ENCODE results near the gene NDUFS2. TPM values are rescaled to one million over a fixed set of nuclear protein-coding genes. Genes with fewer than 3 reads are reported as not detected.

The NDUFS2 gene
- total RNA-seq, 2 experiments from 2014 or later: 49.9 to 55.7 TPM

- no peaks in the 10 kb centered on the region for H3K9me3 ChIP-seq (ENCODE audit: control insufficient read depth in 1 of 2, insufficient read depth in 1 of 2, low read length in 2 of 2)
- H3K4me3 ChIP-seq (ENCODE audit: low read length): no peak overlapping the region
- Mint-ChIP-seq H3K36me3 (ENCODE audit: low read depth) (no peaks in the 10 kb centered on the region), H3K4me1 (ENCODE audit: low read depth) (no peaks in the 10 kb centered on the region), H3K4me3 (no peak overlapping the region), H3K9me3 (no peaks in the 10 kb centered on the region), H3K27ac (no peak overlapping the region), H3K27me3 (peaks cover 10% of the 10 kb centered on the region)
- intact Hi-C loops (cut with DNase I, micrococcal nuclease): no loop called here
- H3K4me1 ChIP-seq (ENCODE audit: insufficient read depth, low read length): no peaks in the 10 kb centered on the region
- no peaks in the 10 kb centered on the region for H3K27me3 ChIP-seq (ENCODE audit: control insufficient read depth in 1 of 2, insufficient read depth in 2 of 2, low read length in 2 of 2)
- ChIA-PET CTCF (no interaction called here), POLR2A (interaction anchor here (0.6 kb wide), 1 partner anchor 90 kb away, joined by 3 read pairs; no protein-coding TSS in a partner anchor)
- no peak overlapping the region for H3K27ac ChIP-seq (ENCODE audit: low read depth in 1 of 2, low read length in 2 of 2)
- DNase-seq (no peak), ATAC-seq (ENCODE audit: poor library complexity) (no peak)
- no peak for TF ChIP-seq CTCF (IDR thresholded peaks at IDR 0.05)
- H3K36me3 ChIP-seq (ENCODE audit: insufficient read depth, low read length): no peaks in the 10 kb centered on the region
Measured at GRCh38 chr1:161235957-161236775, 34.0 kb downstream of the NDUFS2 start.

DNA sequence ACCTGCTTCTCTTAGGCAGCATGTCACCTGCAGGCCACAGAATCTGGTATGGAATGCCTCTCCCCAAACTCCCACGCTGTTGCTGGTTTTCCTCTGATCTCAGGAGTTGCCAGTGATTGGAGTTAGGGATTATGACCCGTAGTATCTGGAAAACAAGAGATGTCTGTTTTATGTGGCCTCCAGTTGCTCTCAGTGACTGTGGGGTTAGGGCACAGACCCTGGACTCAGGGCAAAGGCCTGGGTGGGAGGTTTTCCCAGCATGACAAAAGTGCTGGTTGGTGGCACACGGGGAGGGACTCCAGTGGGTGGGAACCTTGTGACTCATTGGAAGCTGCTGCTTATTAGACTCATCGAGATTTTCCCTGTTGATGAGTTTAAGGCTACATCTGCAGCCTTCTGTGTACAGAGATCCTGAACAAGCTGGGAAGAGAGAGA lies 35.9 kb downstream of the NDUFS2 start, which contains the start of gene NR1I3:
TSS of gene NR1I3 (minus strand) at position 165 of the 435 bp plus-strand sequence. CDS start 1,638 bp downstream, outside the sequence.
- intact Hi-C loops (cut with DNase I, micrococcal nuclease): no loop called here
- Mint-ChIP-seq H3K9me3 (no peaks in the 10 kb centered on the region), H3K27ac (no peak within 1 kb of the TSS), H3K27me3 (peaks cover 10% of the 10 kb centered on the region), H3K4me3 (no peak within 1 kb of the TSS), H3K4me1 (ENCODE audit: low read depth) (no peaks in the 10 kb centered on the region), H3K36me3 (ENCODE audit: low read depth) (no peaks in the 10 kb centered on the region)
- POLR2A ChIA-PET: interaction anchor here (0.6 kb wide), 1 partner anchor 216 kb away, joined by 3 read pairs; no protein-coding TSS in a partner anchor
- Histone ChIP-seq H3K27ac (ENCODE audit: low read depth in 1 of 2, low read length in 2 of 2) (no peak within 1 kb of the TSS), H3K27me3 (ENCODE audit: control insufficient read depth in 1 of 2, insufficient read depth in 2 of 2, low read length in 2 of 2) (no peaks in the 10 kb centered on the region), H3K4me3 (ENCODE audit: low read length) (no peak within 1 kb of the TSS), H3K9me3 (ENCODE audit: control insufficient read depth in 1 of 2, insufficient read depth in 1 of 2, low read length in 2 of 2) (no peaks in the 10 kb centered on the region), H3K4me1 (ENCODE audit: insufficient read depth, low read length) (no peaks in the 10 kb centered on the region), H3K36me3 (ENCODE audit: insufficient read depth, low read length) (no peaks in the 10 kb centered on the region)
- CTCF ChIA-PET: interaction anchor here (1.4 kb wide), 1 partner anchor 13 kb away, joined by 4 read pairs; the partner anchor contains the start of gene TOMM40L
- ATAC-seq (ENCODE audit: poor library complexity) (no peak), DNase-seq (no peak)
- TF ChIP-seq CTCF (IDR thresholded peaks at IDR 0.05): no peak

GRCh38 chr1:161241682-161242081 lies 39.5 kb downstream of the NDUFS2 start:
- Histone ChIP-seq H3K4me3 (ENCODE audit: low read length) (no peak overlapping the region), H3K4me1 (ENCODE audit: insufficient read depth, low read length) (no peaks in the 10 kb centered on the region), H3K9me3 (ENCODE audit: control insufficient read depth in 1 of 2, insufficient read depth in 1 of 2, low read length in 2 of 2) (no peaks in the 10 kb centered on the region), H3K27ac (ENCODE audit: low read depth in 1 of 2, low read length in 2 of 2) (no peak overlapping the region), H3K36me3 (ENCODE audit: insufficient read depth, low read length) (no peaks in the 10 kb centered on the region), H3K27me3 (ENCODE audit: control insufficient read depth in 1 of 2, insufficient read depth in 2 of 2, low read length in 2 of 2) (no peaks in the 10 kb centered on the region)
- Mint-ChIP-seq H3K4me1 (ENCODE audit: low read depth) (no peaks in the 10 kb centered on the region), H3K36me3 (ENCODE audit: low read depth) (no peaks in the 10 kb centered on the region), H3K4me3 (no peak overlapping the region), H3K9me3 (no peaks in the 10 kb centered on the region), H3K27me3 (peaks cover 10% of the 10 kb centered on the region), H3K27ac (no peak overlapping the region)
- ChIA-PET CTCF (no interaction called here), POLR2A (no interaction called here)
- DNase-seq (no peak), ATAC-seq (ENCODE audit: poor library complexity) (no peak)
- TF ChIP-seq CTCF (IDR thresholded peaks at IDR 0.05): no peak
- intact Hi-C loops (cut with DNase I, micrococcal nuclease): no loop called here

All from CD4-positive, alpha-beta T cell (primary cell).